GM21529 (cell line): ENCODE measurements around the gene GSX1.

Experiments
- ATAC-seq: cut with Tn5 transposase; IDR thresholded peaks from one replicate; pipeline ENCODE4 v1.9.1; 2021; ENCODE audit not compliant: unreplicated experiment

Gene GSX1

DNA sequence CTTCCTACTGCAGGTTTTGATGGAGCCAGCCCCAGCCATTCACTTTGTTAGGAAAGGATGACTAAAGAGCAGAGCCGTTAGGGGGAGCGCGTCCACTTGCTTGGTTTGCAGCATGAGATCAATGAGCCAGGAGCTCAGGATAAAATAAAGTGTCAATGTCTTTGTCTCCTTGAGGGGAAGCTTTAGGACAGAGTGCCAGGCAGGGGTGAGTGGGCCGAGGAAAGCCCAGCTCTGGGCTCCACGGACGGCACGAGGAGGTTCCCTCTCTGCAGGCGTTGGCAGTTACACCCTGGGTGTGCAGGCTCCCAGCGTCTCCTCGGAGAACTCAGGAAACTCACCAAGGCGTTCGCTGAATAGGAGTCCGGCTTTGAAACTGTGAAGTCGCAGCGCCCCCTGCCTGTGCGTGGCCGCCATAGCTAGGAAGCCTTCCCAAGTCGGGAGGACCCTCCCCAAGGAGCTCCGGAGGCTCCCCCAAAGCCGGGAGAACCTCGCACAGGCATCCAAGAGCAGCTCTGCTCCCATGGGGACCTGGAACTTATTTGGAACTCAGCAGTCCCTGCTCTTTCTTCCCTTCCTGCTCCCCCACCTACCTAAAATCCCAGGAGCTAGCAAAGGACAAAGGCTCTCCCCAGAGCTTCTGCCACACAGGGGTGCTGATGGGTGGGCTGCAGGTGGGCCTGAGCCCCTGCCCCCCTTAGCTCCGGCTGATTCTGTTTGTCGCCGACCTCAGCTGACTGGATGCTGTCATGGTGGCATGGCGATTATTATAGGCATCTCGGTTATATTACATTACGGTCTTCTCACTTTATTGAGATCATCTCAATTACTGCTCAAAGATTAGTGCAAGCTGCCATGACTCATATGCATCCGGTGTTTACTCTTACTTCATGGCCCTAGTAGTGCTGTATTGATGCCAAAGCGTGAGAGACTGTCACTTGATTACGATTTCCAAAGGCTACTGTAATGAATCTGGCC is 34.4 kb downstream of the GSX1 start:
- no peak for ATAC-seq

DNA sequence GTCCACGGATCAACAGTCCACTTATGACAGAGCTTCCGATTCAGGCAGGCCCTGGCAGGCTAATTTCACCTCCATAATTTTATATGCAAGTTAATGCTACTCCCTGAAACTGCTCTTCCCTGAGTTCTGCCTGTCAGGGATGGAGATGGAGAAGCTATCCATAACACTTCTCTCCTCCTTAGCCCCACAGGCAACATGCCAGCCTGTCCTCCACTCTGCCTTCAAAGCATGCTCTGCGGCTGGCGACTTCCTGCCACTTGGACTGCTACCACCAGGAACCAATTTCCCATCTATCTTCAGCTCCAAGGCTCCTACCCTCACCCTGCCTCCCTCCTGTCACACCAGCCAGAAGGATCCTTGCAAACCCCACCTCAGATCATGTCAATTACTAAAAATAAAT is 35.4 kb downstream of the GSX1 start:
- ATAC-seq = no peak

- ATAC-seq = no peak
Measured at GRCh38 chr13:27830010-27830409, 37.7 kb downstream of the GSX1 start.

- no peak for ATAC-seq
Measured at GRCh38 chr13:27833206-27833605, 40.9 kb downstream of the GSX1 start.

GRCh38 chr13:27834095-27834494 is 41.8 kb downstream of the GSX1 start:
- no peak for ATAC-seq

DNA sequence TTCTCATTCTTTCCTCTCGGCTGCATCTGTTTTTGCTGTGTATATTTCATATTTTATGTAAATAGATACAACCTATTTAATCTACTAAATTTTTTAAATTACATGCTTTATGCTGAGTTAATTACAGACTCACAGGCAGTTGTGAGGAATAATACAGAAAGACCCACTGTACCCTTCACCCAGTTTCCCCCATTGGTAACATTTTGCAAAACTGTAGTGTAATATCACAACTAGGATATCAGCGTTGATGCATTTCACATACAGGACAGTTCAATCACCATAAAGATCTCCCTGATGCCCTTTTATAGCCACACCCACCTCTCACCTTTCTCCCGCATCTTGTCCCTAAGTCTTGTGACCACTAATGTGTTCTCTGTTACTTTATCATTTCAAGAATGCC is 43.5 kb downstream of the GSX1 start:
- ATAC-seq = no peak

- ATAC-seq = no peak
Measured at GRCh38 chr13:27839809-27840467, 47.7 kb downstream of the GSX1 start.

- ATAC-seq = no peak
Measured at GRCh38 chr13:27842571-27842970, 50.3 kb downstream of the GSX1 start.
